DMS79 treated with DMSO at 0.1 percent for 48 hours (cell line): ENCODE measurements around the gene RPN1.

ENCODE experiments used
- DNase-seq: peaks from one replicate; lab custom pipeline; 2025; lab: John Stamatoyannopoulos, UW

The RPN1 gene

DNA sequence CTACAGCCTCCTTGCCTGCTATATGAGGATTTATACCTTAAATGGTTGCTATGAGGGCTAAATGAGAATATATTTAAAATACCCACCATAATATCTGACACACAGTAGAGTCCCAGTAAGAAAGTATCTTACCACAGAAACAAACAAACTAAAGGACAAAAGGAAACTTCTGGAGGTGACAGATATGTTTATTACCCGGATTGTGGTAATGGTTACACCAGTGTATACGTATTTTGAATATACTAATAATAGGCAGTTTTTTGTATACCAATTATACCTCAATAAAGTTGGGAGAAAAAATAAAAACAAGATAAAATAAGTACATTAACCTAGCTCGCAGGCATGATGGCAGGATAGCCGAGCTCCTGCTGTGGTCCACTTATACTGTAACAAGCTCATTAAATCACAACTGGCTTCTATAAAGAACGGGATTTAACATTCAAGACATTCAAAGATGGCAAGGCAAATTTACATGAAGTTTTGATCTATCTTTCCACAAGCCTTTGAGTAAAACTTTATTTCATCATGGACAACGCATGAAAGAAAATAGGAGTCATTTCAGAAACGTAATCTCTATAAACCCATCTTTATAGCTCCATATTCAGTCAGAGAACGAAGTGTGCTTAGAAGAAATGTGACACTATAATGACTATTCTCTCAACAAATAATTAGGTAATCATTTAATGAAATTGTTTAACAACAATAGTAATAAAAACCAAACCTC is 1.5 kb downstream of the RPN1 start:
- DNase-seq, result peak; percentile 31

DNA sequence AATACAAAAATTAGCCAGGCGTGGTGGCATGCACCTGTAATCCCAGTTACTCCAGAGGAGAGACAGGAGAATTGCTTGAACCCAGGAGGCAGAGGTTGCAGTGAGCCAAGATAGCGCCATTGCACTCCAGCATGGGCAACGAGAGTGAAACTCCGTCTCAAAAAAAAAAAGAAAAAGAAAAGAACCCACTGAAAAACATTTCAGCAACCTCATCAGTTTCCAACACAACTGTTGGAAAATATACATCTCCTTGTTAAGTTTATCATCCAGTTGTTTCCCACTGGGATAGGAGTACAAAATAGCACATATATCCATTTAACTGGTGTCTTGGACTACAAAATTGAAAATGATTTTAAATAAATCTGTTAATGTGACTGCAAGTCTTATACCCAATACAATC is 2.2 kb downstream of the RPN1 start:
- DNase-seq, result no peak

DNA sequence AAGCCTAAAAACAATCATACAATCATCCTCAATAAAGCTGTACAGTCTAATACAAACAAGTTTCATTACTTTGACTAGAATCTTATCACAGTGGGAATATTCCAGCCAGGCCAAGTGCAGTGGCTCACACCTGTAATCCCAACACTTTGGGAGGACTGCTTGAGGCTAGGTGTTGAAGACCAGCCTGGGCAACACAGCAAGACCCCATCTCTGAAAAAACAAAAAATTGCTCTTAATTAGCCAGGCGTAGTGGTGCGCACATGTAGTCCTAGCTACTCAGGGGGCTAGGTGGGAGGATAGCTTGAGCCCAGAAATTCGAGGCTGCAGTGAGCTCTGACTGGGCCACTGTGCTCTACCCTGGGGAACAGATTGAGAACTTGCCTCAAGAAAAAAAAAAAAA is 3.3 kb downstream of the RPN1 start:
- no peak for DNase-seq

DNA sequence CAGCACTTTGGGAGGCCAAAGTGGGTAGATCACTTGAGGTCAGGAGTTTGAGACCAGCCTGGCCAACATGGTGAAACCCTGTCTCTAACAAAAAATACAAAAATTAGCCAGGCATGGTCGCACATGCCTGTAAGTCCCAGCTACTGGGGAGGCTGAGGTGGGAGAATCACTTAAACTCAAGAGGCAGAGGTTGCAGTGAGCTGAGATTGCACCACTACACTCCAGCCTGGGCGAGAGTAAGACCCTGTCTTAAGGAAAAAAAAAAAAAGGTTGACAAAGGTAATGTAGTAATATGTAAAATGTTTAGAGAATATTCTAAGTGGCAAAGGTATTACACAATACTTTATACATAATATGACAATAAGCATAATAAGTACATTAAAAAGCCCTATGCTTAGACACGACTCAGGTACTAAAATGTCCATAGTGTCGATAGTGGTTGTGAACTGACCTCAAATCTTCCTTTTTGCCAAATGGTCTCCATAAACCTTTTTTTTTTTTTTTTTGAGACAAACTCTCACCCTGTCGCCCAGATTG is 16.5 kb downstream of the RPN1 start:
- DNase-seq, result no peak

DNA sequence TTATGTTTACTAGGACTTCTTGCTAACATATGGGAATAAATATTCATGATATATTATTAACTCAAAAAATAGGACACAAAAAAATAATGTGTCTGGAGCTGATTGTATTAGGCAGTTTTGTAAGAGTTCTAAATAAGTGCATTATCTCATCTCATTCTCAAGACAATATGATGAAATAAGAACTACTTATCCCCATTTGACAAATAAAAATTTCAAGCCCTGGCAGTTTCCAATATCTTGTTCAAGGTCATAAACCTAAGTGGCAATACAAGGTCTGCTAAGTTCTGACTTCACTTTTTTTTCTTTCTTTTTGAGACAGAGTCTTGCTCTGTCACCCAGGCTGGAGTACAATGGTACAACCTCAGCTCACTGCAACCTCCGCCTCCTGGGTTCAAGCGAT is 18.3 kb downstream of the RPN1 start:
- no peak for DNase-seq

DNA sequence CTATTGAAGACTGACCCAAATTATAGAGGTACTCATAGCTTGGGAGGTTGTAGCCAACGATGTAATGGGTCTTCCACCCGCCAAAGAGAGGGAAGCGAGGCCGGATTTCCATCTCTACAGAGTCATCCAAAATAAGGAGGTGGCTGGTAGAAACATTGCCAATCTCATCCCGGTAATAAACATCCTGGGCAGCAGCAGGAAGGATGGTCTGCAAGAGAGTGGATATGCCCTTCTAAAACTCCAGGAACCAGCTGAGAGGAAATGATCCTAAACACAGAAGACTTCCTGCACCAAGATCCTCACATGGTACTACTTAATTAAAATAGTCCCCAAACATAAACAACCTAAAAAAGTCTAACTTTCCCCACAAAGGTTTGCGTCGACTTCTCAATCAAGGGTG is 20.7 kb downstream of the RPN1 start:
- DNase-seq, result no peak

DNA sequence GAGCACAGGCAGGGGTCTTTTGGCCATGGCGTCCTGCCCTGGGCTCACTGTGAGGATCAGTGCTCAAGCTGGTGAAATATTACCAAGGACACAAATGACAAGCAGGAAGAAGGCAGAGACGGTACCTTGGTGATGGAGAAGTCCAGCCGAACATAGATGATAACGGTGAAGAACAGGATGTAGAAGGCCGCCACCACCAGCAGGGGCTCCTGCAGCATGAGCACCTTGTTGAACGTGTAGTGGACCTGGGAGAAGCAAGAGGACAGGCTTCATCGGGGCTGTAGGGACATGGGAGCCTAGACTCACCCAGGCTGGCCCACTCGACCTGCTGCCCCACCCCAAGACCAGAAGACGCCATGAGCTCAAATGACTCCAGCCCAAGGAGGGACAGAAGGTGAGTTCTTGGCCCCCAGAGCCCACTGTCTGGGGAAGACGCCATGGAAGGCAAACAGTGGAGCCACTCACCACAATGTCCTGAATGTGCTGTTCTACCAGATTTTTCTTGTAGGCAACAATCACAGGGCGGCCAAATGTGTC is 25.1 kb downstream of the RPN1 start:
- DNase-seq, result no peak

DNA sequence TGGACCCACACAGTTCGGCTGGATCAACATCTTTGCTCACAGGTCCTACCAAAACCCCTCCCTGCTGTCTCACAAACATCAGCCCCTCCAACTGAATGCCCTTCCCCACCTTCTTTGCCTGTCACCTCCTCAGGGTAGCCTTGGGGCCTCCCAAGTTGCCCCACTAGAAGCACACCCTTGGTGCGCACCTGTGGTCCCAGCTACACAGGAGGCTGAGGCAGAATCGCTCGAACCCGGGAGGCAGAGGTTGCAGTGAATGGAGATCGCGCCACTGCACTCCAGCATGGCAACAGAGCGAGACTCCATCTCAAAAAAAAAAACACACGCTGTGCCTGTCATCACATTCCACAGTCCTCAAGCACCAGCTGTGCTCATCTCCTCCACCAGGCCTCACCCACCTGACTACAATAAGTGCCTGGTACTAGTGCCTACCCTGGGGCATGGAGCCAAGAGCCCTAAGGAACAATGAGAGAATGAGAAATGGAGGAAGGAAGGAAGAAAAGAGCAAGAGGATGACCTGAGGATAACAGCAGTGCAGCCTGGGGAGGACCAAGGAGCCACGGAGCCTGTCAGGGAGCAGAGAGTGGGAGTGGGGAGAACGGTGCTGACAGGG is 26.0 kb downstream of the RPN1 start:
- peak; percentile 4 for DNase-seq

DNA sequence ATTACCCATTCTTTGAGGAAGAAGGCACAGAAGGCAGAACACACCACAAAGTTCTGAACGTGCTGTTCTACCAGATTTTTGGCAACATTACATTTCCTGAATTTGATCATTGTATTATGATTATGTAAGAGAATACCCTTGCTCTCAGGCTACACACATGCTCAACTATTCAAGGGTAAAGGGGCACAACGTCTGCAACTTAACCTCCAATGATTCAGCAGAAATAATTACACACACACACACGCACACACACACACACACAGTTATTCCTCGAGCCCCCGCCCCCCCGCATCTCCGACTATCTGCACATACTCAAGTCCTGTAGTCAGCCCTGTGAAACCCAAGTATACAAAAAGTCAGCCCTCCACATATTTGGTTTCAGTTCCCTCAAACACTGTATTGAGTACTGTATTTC is 26.8 kb downstream of the RPN1 start:
- no peak for DNase-seq

DNA sequence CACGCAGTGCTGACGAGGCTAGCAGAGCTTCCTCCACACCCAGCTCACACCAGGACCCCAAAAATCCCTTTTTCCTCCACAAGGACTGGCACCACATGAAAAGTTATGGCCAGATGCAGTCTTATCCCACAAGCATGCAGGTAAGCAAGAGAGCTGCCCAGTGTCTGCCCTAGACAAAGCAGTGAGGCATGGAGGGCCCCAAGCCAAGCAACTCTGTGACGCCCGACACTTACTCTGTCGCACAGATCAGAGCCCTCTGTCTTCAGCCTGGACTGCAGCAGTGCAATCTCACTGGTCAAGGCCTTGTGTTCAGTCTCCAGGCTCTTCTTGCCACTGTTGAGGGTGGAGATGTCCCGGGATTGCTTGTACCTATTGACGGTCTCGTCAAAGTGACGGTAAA is 28.7 kb downstream of the RPN1 start:
- no peak for DNase-seq

DNA sequence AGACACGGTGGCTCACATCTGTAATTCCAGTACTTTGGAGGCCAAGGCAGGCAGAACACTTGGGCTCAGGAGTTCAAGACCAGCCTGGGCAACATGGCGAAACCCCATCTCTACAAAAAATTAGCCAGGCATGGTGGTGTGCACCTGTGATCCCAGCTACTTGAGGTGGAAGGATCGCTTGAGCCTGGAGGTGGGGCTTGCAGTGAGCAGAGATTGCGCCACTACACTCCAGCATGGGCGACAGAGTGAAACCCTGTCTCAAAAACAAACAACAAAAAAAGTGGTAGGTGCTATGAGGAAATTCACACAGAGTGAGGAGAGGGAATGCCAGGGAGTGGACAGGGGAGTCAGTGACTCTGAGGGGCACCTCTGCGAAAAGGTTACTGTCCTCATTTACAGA is 29.4 kb downstream of the RPN1 start:
- DNase-seq, result no peak

DNA sequence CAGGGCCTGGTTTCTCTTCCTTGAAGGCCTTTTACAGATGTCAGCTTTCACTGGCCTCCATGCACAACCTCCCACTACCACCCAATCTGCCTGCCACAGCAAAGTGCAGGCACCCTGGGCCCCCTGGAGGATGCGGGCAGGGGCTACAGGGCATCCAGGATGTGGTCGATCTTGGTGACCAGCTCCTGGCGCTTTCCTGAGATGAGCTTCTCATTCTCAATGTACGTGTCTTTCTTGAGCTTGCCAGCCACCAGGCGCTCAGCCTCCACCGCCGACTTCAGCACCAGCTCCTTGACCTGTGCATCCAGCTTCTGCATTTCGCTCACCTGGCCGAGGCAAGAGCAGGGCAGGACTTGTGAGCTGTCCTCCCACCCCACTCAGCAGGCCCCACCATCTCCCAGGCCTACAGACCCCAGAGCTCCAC is 30.3 kb downstream of the RPN1 start:
- no peak for DNase-seq

DNA sequence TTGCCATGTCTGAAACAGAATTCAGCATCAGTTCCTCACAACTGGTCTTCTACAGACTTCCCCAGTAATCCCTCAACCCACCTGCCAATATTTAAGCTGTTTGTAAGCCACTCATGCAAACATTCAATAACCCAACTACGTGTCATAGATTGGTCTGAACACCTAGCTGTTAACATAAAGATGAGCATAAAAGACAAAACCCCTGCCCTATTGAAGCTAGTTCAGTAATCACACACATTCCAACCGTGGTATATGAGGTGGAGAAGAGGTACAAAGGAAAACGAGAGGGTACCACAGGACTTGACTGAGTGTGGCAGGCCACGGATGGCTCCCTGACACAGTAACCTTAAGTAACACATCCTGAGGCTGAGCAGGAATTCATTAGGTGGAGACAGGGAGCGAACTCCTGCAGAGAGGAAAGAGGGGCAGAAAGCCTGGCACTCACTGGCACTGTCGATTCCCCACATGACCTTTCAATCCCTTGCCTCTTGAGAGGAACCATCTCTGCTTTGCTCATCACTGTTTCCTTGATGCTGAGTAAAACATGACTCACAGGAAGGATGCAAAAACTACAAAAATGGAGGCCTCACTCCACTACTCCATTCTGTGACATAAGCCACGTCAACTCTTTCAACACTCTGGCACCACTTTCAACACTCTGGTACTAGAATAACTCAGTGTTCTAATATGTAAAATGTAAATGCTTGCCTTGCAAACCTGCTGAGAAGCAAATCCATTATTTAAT is 31.3 kb downstream of the RPN1 start:
- DNase-seq, result no peak

DNA sequence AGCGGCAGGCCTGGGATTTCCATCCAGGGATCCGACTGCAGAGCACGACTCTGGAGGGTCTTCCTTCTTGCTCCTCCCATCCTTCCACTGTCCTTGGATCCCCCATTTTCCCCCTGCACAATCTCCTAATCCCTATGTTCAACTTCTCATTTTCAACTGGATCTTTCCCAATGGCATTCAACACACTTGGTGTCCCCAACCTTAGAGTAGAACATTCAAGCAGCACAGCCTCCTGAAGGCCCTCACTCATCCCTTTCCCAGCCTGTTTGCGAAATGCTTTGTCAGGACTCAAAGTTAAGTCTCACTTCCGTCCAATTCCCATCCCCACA is 32.3 kb downstream of the RPN1 start:
- no peak for DNase-seq

DNA sequence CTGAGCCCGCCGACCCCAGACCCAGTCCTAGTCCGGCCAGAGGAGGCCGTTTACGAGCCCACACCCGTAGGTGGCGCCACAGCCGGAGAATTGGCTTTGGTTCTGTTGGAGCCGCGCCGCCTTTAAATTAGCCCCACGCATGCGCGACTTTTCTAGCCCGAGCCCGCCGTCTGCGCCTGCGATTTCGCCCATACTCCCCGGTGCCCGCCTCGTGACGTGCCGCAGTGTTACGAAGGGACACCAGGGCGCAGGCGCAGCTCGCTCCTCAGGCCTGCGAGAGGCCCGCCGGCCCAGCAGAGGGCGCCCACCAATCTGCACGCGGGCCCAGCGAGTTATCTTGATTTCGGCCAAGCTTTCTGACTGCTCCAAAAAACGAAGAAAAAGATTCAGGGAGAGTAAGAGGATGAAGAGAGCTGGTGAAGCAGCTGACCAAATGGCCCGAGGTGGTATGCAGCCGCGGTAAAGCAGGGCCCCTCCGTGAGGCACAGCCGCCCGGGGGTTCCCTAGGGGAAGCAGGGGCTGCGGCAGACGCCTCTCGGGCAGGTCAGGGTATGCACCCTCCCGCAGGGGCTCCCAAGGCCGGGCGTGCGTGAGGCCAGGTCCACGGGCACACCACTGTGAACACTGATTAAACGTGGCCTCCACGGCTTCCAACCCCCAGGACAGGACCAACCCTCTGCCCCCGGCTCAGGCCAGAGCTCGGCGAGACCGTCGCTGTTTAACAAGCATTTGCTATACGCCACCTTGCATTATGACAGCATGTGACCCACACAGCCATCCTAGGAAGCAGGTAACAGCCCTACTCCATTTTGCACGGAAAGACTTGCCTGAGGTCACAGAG is 32.8 kb downstream of the RPN1 start:
- peak; percentile 98 for DNase-seq

DNA sequence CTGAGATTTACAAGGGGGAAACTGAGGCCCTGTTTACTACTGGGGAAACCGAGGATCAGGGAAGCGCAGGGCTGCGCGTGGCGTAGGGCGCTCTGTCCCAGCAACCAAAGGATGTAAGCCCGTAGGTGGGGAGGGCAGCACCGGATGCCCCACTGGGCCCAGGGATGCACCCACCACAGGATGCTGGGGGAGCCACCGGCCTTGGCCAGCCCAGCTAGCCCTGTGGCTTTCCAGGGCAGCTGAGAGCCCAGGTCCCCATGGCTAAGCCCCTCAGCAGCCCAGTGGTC is 33.4 kb downstream of the RPN1 start:
- DNase-seq, result no peak

DNA sequence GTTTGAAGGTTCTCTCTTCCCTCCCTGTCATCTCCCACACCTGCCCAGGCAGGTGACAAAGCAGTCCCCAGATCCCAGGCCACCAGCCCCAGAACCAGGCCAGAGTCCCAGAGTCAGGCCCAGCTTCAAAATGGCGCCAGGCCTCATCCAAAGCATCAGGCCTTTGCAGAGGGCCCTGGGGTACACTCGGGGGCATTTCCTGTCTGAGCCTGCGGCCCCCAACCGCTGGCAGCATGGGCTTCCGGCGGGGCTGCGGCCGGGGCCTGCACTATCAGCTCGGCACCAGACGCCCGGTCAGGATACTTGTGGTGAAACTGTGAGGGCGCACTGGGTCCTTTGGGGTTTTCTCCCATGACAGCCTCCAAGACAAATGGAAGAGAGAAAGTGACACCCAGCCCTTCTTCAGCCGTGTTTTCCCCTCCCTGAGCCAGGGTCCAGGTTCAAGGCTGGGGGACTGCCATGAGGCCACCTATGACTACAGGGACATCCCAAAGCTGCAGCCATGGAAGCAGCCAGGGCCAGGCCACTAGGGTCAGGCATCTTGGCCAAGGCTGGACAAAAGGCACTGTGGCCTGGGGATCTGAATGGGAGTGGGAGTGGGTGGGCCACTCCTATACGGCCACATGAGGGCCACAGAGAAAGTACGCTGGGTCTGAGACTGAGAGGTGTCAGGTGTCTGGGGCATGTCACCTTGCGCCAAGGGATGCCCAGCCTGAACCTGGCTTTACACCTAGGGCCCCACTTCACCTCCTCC is 33.9 kb downstream of the RPN1 start:
- no peak for DNase-seq

DNA sequence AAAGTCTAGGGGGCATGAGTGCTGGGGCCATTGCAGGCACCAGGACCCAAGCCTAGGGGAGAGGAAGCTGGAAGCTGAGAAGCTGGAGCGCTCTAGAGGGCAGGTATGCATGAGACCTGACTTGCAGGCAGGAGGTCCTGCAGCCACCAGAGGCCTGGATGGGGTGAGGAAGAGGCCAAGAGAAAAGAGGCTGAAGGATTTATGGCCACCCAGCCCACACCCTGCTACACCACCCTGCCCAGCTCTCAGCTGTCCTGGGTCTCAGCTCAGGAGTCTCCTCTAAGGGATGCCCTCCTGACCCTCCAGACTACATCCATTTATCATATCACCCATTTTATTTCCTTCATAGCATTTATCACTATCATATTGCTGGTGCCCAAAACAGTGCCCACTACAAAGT is 36.5 kb downstream of the RPN1 start:
- no peak for DNase-seq

DNA sequence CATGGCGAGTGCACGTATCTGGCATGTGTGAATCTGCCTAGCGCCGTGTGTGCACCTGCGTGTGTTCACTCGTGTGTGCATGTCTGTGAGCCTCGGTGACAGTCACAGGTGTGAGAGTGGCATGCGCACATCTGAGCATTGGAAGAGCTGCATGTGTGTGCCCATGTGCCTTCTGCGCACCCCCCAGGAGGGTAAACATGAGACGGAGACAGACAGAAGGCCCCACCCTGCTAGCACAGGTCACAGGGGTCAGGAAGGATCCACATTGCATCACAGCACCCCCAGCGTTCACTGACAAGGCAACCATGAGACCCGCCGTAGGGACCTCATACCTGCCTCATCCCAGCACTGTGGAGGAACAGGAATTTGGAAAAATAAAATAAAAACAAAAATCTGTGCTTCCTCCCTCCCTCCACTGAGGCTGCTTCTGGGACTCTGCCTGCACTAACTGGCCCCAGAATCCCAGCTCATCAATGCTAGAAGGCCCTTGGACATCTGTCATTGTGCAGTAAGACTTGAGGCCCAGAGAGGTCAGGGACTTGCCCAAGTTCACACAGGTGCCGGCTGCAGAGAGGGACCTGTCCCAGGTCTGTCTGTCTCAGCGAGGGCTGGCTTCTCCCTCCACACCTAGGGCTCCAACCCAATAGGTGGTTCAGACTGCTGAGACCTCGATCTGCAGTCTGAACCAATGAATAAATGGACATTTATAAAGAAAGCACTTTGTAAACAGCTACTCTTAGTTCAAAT is 37.4 kb downstream of the RPN1 start:
- DNase-seq, result no peak

DNA sequence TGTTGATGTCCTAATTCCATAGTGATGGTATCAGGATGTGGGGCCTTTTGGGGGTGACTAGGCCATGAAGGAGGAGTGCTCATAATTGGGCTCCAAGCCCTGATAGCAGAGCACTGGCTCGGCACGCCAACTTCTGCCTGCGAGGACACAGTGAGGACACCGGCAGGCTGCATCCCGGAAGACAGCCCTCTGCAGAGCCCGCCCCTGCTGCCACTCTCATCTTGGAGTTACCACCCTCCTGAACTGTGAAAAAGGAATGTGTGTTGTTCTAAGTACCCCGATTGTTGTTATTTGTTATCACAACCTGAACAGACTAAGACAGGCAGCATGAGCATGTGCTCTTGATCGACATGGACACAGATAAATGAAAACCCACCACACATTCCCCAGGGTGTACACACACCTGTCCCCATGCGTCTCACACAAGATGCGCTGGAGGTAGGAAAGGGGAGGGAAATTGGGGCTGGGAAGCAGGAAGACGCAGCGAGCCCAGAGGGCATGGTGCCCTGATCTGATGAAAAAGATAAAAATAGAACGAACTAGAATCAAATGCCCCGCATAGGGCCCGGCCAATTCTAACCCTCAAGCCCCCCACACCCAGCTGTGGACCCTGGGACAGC is 40.1 kb downstream of the RPN1 start:
- DNase-seq, result no peak
